SK-N-SH treated with all-trans-retinoic acid at 6 μM for 48 hours (cell line): ENCODE measurements around the gene MRPS18B.

Experiments used
- CREB5 ChIP-seq: fragments of 250-450 bp; sonication (Bioruptor Pico); IDR thresholded peaks from 2 replicates; pipeline ENCODE4 v1.5.1; 2020; ENCODE audit warnings: low read depth, mild to moderate bottlenecking, moderate library complexity
- CSDC2 ChIP-seq: fragments of 250-450 bp; sonication (Bioruptor Pico); IDR thresholded peaks from 2 replicates; pipeline ENCODE4 v1.5.0; 2020; ENCODE audit warnings: mild to moderate bottlenecking, moderate library complexity
- GLIS3 ChIP-seq: fragments of 250-450 bp; sonication (Bioruptor Pico); IDR thresholded peaks from 2 replicates; pipeline ENCODE4 v1.5.0; 2020; ENCODE audit warnings: mild to moderate bottlenecking, moderate library complexity
- POU6F1 ChIP-seq: fragments of 250-450 bp; sonication (Bioruptor Pico); IDR thresholded peaks from 2 replicates; pipeline ENCODE4 v1.8.0; 2021; ENCODE audit warnings: low read depth, mild to moderate bottlenecking, moderate library complexity, borderline replicate concordance
- PPARA ChIP-seq: fragments of 250-450 bp; sonication (Bioruptor Pico); IDR thresholded peaks from 2 replicates; pipeline ENCODE4 v1.5.0; 2020; ENCODE audit warnings: mild to moderate bottlenecking, borderline replicate concordance
- SNAI2 ChIP-seq: fragments of 250-450 bp; sonication (Bioruptor Pico); IDR thresholded peaks from 2 replicates; pipeline ENCODE4 v1.5.0; 2020; ENCODE audit warnings: mild to moderate bottlenecking, moderate library complexity
- TCF4 ChIP-seq: fragments of 250-450 bp; sonication (Bioruptor Pico); IDR thresholded peaks from 2 replicates; pipeline ENCODE4 v1.8.0; 2021; ENCODE audit warnings: mild to moderate bottlenecking, moderate library complexity, borderline replicate concordance
- TOX ChIP-seq: fragments of 250-450 bp; sonication (Bioruptor Pico); IDR thresholded peaks from 2 replicates; pipeline ENCODE4 v1.8.0; 2021; ENCODE audit warnings: mild to moderate bottlenecking, moderate library complexity, borderline replicate concordance
- ZFP3 ChIP-seq: fragments of 250-450 bp; sonication (Bioruptor Pico); IDR thresholded peaks from 2 replicates; pipeline ENCODE4 v1.5.0; 2020; ENCODE audit warnings: mild to moderate bottlenecking, moderate library complexity
- ZFP30 ChIP-seq: fragments of 450-650 bp; formaldehyde crosslinking; IDR thresholded peaks from 2 replicates; pipeline ENCODE4 v1.5.0; 2022; ENCODE audit warnings: mild to moderate bottlenecking, moderate library complexity
- ZNF565 ChIP-seq: fragments of 450-650 bp; formaldehyde crosslinking; conservative IDR thresholded peaks from 2 replicates; pipeline ENCODE4 v1.5.0; 2020; ENCODE audit warnings: low read depth, mild to moderate bottlenecking, moderate library complexity

GRCh38 chr6:30614843-30615218, 2.8 kb upstream of the MRPS18B start:
- TF ChIP-seq POU6F1 (no peak), CSDC2 (CRISPR knock-in tag) (no peak), ZFP30 (CRISPR knock-in tag) (no peak), ZNF565 (CRISPR knock-in tag) (no peak), SNAI2 (CRISPR knock-in tag) (no peak), TOX (CRISPR knock-in tag) (no peak; the same call in 1 of the 2 replicates), GLIS3 (CRISPR knock-in tag) (no peak), CREB5 (CRISPR knock-in tag) (no peak), PPARA (CRISPR knock-in tag) (no peak), TCF4 (CRISPR knock-in tag) (no peak), ZFP3 (CRISPR knock-in tag) (no peak)
